AG10803 (cell line): ENCODE data around the gene HSD17B14.

ENCODE experiments used
- DNase-seq: peaks from one replicate; pipeline ENCODE4 v3.0.0; 2010; ENCODE audit warnings: low read depth
- H3K4me3 ChIP-seq: 2 replicates; pipeline ENCODE4 v1.5.1; 2011; ENCODE audit warnings: mild to moderate bottlenecking, low read length, control low read depth
- TF ChIP-seq, protein P1 (sequence below): conservative IDR thresholded peaks from 2 replicates; pipeline ENCODE4 v1.5.1; 2011; ENCODE audit warnings: mild to moderate bottlenecking, low read length, control low read depth, inconsistent platforms

HSD17B14 gene

DNA sequence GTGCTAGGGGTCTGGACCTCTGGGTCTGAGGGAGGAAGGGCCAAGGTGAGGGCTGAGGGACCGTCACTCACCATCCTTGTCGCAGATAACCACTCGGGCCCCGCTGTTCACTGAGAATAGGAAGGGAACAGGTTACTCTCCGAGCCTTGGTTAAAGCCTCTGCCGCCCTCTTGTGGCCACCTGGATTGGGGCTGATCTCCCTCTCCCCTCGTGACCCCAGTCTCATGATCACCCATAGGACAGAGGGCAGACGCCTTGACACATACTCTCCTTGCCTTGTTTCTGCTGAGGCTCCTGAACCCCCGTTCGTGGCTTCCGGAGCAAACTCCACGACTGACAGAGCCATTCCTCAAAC, 580 bp downstream of the HSD17B14 start:
- DNase-seq, result peak; percentile 81
- TF ChIP-seq, protein P1, sequence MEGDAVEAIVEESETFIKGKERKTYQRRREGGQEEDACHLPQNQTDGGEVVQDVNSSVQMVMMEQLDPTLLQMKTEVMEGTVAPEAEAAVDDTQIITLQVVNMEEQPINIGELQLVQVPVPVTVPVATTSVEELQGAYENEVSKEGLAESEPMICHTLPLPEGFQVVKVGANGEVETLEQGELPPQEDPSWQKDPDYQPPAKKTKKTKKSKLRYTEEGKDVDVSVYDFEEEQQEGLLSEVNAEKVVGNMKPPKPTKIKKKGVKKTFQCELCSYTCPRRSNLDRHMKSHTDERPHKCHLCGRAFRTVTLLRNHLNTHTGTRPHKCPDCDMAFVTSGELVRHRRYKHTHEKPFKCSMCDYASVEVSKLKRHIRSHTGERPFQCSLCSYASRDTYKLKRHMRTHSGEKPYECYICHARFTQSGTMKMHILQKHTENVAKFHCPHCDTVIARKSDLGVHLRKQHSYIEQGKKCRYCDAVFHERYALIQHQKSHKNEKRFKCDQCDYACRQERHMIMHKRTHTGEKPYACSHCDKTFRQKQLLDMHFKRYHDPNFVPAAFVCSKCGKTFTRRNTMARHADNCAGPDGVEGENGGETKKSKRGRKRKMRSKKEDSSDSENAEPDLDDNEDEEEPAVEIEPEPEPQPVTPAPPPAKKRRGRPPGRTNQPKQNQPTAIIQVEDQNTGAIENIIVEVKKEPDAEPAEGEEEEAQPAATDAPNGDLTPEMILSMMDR, result peak; percentile 95
- H3K4me3 ChIP-seq, result peak overlapping the region; percentile 57

DNA sequence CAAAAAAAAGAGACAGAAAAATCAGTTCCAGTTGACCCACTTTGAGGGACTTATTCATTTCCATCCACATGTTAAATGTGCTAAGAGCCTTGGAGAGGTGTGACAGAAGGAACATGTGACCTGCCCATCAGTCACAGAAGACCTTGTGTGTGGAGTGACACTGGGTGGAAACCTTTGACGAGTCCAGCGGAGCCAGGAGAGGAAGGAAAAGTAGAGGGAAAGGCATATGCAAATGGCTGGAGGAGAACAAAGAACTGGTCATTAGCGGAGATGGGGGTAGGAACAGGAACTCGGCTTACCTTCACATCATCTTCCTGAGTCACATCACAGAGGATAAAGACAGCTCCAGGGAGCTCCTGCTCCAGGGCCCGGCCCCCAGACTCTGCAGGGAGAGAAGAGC, 2.3 kb downstream of the HSD17B14 start:
- H3K4me3 ChIP-seq, result no peak overlapping the region
- TF ChIP-seq, protein P1, result no peak

DNA sequence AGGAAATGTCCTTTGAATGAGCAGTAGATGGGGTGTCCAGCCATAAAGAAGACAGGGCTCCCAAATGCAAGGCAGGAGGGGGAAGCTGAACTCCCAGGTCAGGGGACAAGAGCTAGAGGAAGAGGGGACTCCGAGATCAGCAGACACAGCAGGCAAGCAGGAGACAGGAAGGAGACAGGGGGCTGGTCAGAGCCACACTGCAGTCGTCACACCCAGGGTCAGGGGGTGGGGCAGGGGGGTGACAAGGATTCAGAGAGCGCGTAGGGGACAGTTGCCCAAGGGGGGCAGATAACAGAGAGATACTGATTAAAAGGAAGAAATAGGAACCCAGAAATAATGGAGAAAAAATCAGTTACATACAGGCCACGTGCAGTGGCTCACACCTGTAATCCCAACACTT, 3.2 kb downstream of the HSD17B14 start:
- no peak overlapping the region for H3K4me3 ChIP-seq
- TF ChIP-seq, protein P1, result no peak
- no peak for DNase-seq

More for the DNA sequence above, 2.3 kb downstream of the HSD17B14 start:
- no peak for DNase-seq

DNA sequence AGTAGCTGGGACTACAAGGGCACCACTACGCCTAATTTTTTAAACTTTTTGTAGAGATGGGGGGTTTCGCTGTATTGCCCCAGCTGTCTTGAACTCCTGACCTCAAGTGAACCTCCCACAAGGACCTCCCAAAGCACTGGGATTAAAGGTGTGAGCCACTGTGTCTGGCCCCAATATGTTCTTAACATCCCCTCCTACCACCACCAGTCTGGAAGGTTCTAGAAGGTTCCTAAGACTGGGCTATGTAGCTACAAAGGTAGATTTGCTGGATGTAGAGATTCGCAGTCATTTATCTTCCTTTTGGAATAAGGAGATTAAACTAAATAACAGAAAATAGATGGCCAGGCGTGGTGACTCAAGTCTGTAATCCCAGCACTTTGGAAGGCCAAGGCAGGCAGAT, 5.3 kb downstream of the HSD17B14 start:
- no peak for DNase-seq
- TF ChIP-seq, protein P1, result no peak
- H3K4me3 ChIP-seq, result no peak overlapping the region

DNA sequence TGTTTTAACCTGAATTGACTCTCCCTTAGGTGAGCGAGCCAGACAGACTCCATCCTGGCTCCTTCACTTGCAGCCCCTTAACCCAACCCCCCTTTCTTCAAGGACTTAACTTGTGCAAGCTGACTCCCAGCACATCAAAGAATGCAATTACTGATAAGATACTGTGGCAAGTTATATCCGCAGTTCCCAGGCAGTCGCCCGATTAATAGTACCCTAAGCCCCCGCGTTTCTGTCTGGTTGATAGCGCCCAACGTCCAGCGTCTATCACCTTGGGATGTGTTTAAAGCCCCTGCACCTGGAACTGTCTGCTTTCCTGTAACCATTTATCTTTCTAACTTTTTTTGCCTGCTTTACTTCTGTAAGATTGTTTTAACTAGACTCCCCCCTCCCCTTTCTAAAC, 6.2 kb downstream of the HSD17B14 start:
- no peak for DNase-seq
- TF ChIP-seq, protein P1, result no peak
- H3K4me3 ChIP-seq, result no peak overlapping the region

DNA sequence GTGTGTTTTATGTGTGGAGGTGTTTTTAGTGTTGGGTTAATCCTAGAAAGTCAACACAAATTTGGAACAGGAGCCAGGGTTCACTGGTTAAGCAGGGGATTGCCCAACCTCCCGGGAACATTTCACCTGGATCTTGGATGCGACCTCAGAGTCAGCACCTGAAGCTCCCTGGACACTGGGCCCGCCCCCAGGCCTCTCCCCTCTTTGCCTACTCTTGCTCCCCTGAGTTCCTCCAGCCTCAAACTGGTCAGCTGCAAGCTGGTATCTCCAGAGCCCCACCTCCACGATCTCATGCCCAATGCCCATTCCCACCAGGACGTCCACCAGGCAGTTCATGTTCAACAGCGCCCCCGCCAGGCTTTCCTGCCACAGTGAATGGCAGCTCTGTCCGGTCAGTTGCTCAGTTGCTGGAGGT, 9.7 kb downstream of the HSD17B14 start:
- no peak for DNase-seq
- TF ChIP-seq, protein P1, result 0 out of 2 replicates have a peak, but pooled peaks have one; percentile 13
- H3K4me3 ChIP-seq, result no peak overlapping the region

DNA sequence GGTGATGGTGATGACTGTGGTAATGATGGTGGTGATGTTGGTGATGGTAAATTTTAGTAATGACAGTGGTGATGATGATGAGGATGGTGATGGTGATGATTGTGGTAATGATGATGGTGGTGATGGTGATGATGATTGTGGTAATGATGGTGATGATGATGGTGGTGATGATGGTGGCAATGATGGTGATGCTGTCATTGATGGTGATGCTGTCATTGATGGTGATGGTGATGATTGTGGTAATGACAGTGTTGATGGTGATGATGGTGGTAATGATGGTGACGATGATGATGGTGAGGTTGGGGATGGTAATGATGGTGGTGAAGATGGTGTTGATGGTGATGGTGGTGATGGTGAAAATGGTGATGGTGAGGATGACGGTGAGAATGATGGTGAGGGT, 13.8 kb downstream of the HSD17B14 start:
- no peak overlapping the region for H3K4me3 ChIP-seq
- TF ChIP-seq, protein P1, result no peak
- no peak for DNase-seq
